ENCODE results near the gene ACSBG1. TPM values are rescaled to one million over a fixed set of nuclear protein-coding genes. Genes with fewer than 3 reads are reported as not detected.

The ACSBG1 gene
- polyA plus RNA-seq, 1 donor (not counting 4 experiments of a cell fraction or from before 2014, with no cell fraction given), result 0.01 TPM

GRCh38 chr15:78120523-78120922 is 113.8 kb downstream of the ACSBG1 start:
- H2AFZ ChIP-seq (ENCODE audit: control insufficient read depth, low read length), result no peak overlapping the region
- H3K27me3 ChIP-seq (ENCODE audit: control insufficient read depth, extremely low read depth, insufficient read depth, low read length), result no peaks in the 10 kb centered on the region
- no peaks in the 10 kb centered on the region for H4K20me1 ChIP-seq (ENCODE audit: control insufficient read depth, extremely low read depth, insufficient read depth, low read length)
- TF ChIP-seq CTCF (optimal IDR thresholded peaks at IDR 0.05 in 1 of 3, IDR thresholded peaks at IDR 0.05 in 1 of 3, conservative IDR thresholded peaks at IDR 0.05 in 1 of 3; ENCODE audit: extremely low read depth in 1 of 3, insufficient read depth in 2 of 3, low read length in 3 of 3), result no peak
- TF ChIP-seq EZH2 (IDR thresholded peaks at IDR 0.05; ENCODE audit: low read length), result no peak
- H3K9me1 ChIP-seq (ENCODE audit: control insufficient read depth, extremely low read depth, insufficient read depth, low read length), result no peaks in the 10 kb centered on the region
- H3K4me2 ChIP-seq (ENCODE audit: control insufficient read depth, extremely low read depth, insufficient read depth, low read depth, low read length), result no peak overlapping the region
- dilution Hi-C loops (cut with MboI; ENCODE audit: extremely low pct_ligation_motif_present, low sequenced_read_pairs), result no loop called here
- no peaks in the 10 kb centered on the region for H3K4me1 ChIP-seq (ENCODE audit: control insufficient read depth, extremely low read depth, insufficient read depth, low read length)
- DNase-seq (ENCODE audit: low read depth, low spot score), result no peak
- no peak overlapping the region for H3K27ac ChIP-seq (ENCODE audit: control insufficient read depth, insufficient read depth, low read length)
- no peak overlapping the region for H3K9ac ChIP-seq (ENCODE audit: control insufficient read depth, extremely low read depth, insufficient read depth, low read length)
- no peaks in the 10 kb centered on the region for H3K36me3 ChIP-seq (ENCODE audit: control insufficient read depth in 2 of 2, extremely low read depth in 1 of 2, insufficient read depth in 2 of 2, low read length in 2 of 2)
- FAIRE-seq, result no peak
- H3K9me3 ChIP-seq (ENCODE audit: control insufficient read depth, low read depth, low read length), result no peaks in the 10 kb centered on the region
- H3K4me3 ChIP-seq (ENCODE audit: control insufficient read depth in 2 of 3, extremely low read depth in 1 of 3, insufficient read depth in 2 of 3, low read depth in 1 of 3, low read length in 3 of 3), result no peak overlapping the region
- no peaks in the 10 kb centered on the region for H3K79me2 ChIP-seq (ENCODE audit: control insufficient read depth, insufficient read depth, low read length)

Other genes with a start within 250 kb of the ACSBG1 start
- 17.7 to 27.0 TPM (median 26.1 TPM) in 3 replicates for gene TBC1D2B, start 156.9 kb downstream of the ACSBG1 start, polyA plus RNA-seq
- gene SH2D7, start 142.0 kb downstream of the ACSBG1 start, polyA plus RNA-seq, result not detected in 3 replicates
- 4.1 to 6.1 TPM (median 4.9 TPM) in 3 replicates for gene CIB2, start 103.1 kb downstream of the ACSBG1 start, polyA plus RNA-seq
- 59.4 to 118 TPM (median 110 TPM) in 3 replicates for gene IDH3A, start 85.2 kb downstream of the ACSBG1 start, polyA plus RNA-seq
- 4.1 to 5.7 TPM (median 4.6 TPM) in 3 replicates for gene DNAJA4, start 30.0 kb upstream of the ACSBG1 start, polyA plus RNA-seq
- 84.5 to 101 TPM (median 86.5 TPM) in 3 replicates for gene SKIC8, start 65.0 kb upstream of the ACSBG1 start, polyA plus RNA-seq
- gene CRABP1, start 105.8 kb upstream of the ACSBG1 start, polyA plus RNA-seq, result not detected in 3 replicates
- gene IREB2, start 203.7 kb upstream of the ACSBG1 start, polyA plus RNA-seq, result 14.9 to 20.5 TPM (median 19.5 TPM) in 3 replicates

Data from keratinocyte (primary cell).